ENCODE results near the gene CBLB. TPM values are rescaled to one million over a fixed set of nuclear protein-coding genes. Genes with fewer than 3 reads are reported as not detected.

The CBLB gene
- polyA plus RNA-seq, 3 donors = 3.4 to 20.9 (median 17.5) TPM

- H3K27ac ChIP-seq (ENCODE audit: low read depth, low read length) = no peak overlapping the region
These were observed 246.6 kb downstream of the CBLB start for GRCh38 chr3:105622169-105622568.

GRCh38 chr3:105620236-105620635, 248.6 kb downstream of the CBLB start:
- 84 to 91% (median 89%) methylated on average over 2 of the region's 2 CpGs for WGBS, 3 donors
- no peak overlapping the region for H3K27ac ChIP-seq (ENCODE audit: low read depth, low read length)

GRCh38 chr3:105619651-105620050, 249.2 kb downstream of the CBLB start:
- 88 to 91% (median 90%) methylated on average over 2 of the region's 2 CpGs for whole genome bisulfite sequencing, 3 donors
- H3K27ac ChIP-seq (ENCODE audit: low read depth, low read length) = no peak overlapping the region

GRCh38 chr3:105618556-105618955, 250.3 kb downstream of the CBLB start:
- H3K27ac ChIP-seq (ENCODE audit: low read depth, low read length) = no peak overlapping the region
- 84 to 85% (median 84%) methylated on average over 5 of the region's 5 CpGs for WGBS, 3 donors

- H3K27ac ChIP-seq (ENCODE audit: low read depth, low read length) = no peak overlapping the region
- WGBS, 3 donors = 67 to 74% (median 68%) methylated on average over 5 of the region's 5 CpGs
These were observed 252.3 kb downstream of the CBLB start for GRCh38 chr3:105616374-105617121.

GRCh38 chr3:105615814-105616213, 253.0 kb downstream of the CBLB start:
- 86 to 89% (median 89%) methylated on average over 3 of the region's 3 CpGs for WGBS, 3 donors
- no peak overlapping the region for H3K27ac ChIP-seq (ENCODE audit: low read depth, low read length)

- H3K27ac ChIP-seq (ENCODE audit: low read depth, low read length) = no peak overlapping the region
These were observed 254.4 kb downstream of the CBLB start for GRCh38 chr3:105614288-105615030.

GRCh38 chr3:105613120-105613519, 255.7 kb downstream of the CBLB start:
- WGBS, 3 donors = 40 to 72% (median 52%) methylated on average over 2 of the region's 2 CpGs
- no peak overlapping the region for H3K27ac ChIP-seq (ENCODE audit: low read depth, low read length)

GRCh38 chr3:105611304-105612192, 257.3 kb downstream of the CBLB start:
- H3K27ac ChIP-seq (ENCODE audit: low read depth, low read length) = no peak overlapping the region
- 36 to 87% (median 81%) methylated on average over 5 of the region's 5 CpGs for WGBS, 3 donors

- no peak overlapping the region for H3K27ac ChIP-seq (ENCODE audit: low read depth, low read length)
- WGBS, 3 donors = 69 to 99% (median 94%) methylated on average over 4 of the region's 4 CpGs
These were observed 258.3 kb downstream of the CBLB start for GRCh38 chr3:105610473-105610872.

GRCh38 chr3:105608623-105609022, 260.2 kb downstream of the CBLB start:
- WGBS, 3 donors = 83 to 90% (median 89%) methylated on average over 17 of the region's 17 CpGs
- no peak overlapping the region for H3K27ac ChIP-seq (ENCODE audit: low read depth, low read length)

GRCh38 chr3:105606016-105606415, 262.8 kb downstream of the CBLB start:
- no peak overlapping the region for H3K27ac ChIP-seq (ENCODE audit: low read depth, low read length)

Data from adipose tissue (tissue), 3 donors.